Spleen (tissue), 11 donors: ENCODE measurements around the gene LMOD1. TPM values are rescaled to one million over a fixed set of nuclear protein-coding genes. Genes with fewer than 3 reads are reported as not detected.

Experiments used
- DNase-seq: peaks from one replicate; pipeline ENCODE4 v3.0.0-alpha.2; 2020
- H3K27ac ChIP-seq, 8 donors: fragments of 200-600 bp; sonication (generic) in 7 of 8; 1 replicate in 4 of 8; 2 replicates in 4 of 8; pipeline versions ENCODE4 v1.5.0 to v1.8.0; 2016 to 2021; ENCODE audit warnings: inconsistent platforms in 4 of 8, mild to moderate bottlenecking in 4 of 8, moderate library complexity in 1 of 8
- H3K27me3 ChIP-seq, 7 donors: fragments of 200-600 bp; sonication (generic) in 6 of 7; replicated peaks in 1 of 7; 1 replicate in 4 of 7; 2 replicates in 3 of 7; pipeline versions ENCODE4 v1.5.0 to v1.8.0; 2016 to 2021; ENCODE audit warnings: inconsistent platforms in 3 of 7, mild to moderate bottlenecking in 1 of 7
- H3K36me3 ChIP-seq, 6 donors: fragments of 200-600 bp; sonication (generic) in 5 of 6; 1 replicate in 4 of 6; 2 replicates in 2 of 6; pipeline versions ENCODE4 v1.5.0 to v1.8.0; 2016 to 2021; ENCODE audit warnings: inconsistent platforms in 2 of 6
- H3K4me1 ChIP-seq, 6 donors: fragments of 200-600 bp; sonication (generic) in 5 of 6; 1 replicate in 3 of 6; 2 replicates in 3 of 6; pipeline versions ENCODE4 v1.5.0 to v1.8.0; 2016 to 2021; ENCODE audit warnings: inconsistent platforms in 3 of 6
- H3K4me3 ChIP-seq, 8 donors: fragments of 200-600 bp; sonication (generic) in 7 of 8; 1 replicate in 4 of 8; 2 replicates in 4 of 8; pipeline versions ENCODE4 v1.5.0 to v1.8.0; 2016 to 2021; ENCODE audit warnings: inconsistent platforms in 4 of 8, mild to moderate bottlenecking in 4 of 8, moderate library complexity in 2 of 8
- H3K9me3 ChIP-seq, 8 donors: fragments of 200-600 bp; sonication (generic) in 7 of 8; 1 replicate in 4 of 8; 2 replicates in 4 of 8; pipeline versions ENCODE4 v1.5.0 to v1.8.0; 2016 to 2021; ENCODE audit warnings: inconsistent platforms in 4 of 8
- CTCF ChIP-seq, 11 experiments: fragments of 200-600 bp in 7 of 11; fragments of 450-650 bp in 4 of 11; sonication (generic) in 4 of 11; IDR thresholded peaks in 8 of 11; conservative IDR thresholded peaks in 3 of 11; 1 replicate in 7 of 11; 2 replicates in 4 of 11; pipeline versions ENCODE4 v1.4.0 to v1.8.0; 2016 to 2021; ENCODE audit warnings: antibody characterized with exemption in 11 of 11, inconsistent platforms in 4 of 11, mild to moderate bottlenecking in 1 of 11
- POLR2A ChIP-seq, 3 donors: fragments of 450-650 bp; IDR thresholded peaks; one replicate each; pipeline ENCODE4 v1.5.1; 2017; ENCODE audit warnings: antibody characterized with exemption in 3 of 3, mild to moderate bottlenecking in 1 of 3
- POLR2AphosphoS5 ChIP-seq, 3 donors: sonication (generic); formaldehyde crosslinking; IDR thresholded peaks; one replicate each; pipeline ENCODE4 v1.5.1; 2017; ENCODE audit warnings: antibody characterized with exemption in 3 of 3
- WGBS, 5 donors: extraction: QIAGEN DNeasy Blood & Tissue Kit in 3 of 5; methylation state at CpG; one replicate each; pipeline versions ENCODE4 v1.1.5 to v1.1.7; 2013 to 2018; 5-methylcytosine and 5-hydroxymethylcytosine counted together
- intact Hi-C: fragments of 100-400 bp; cut with DNase I; formaldehyde crosslinking; loops from one replicate; pipeline ENCODE4 v1.15.0; 2023; ENCODE audit warnings: low total_unique reads
- polyA plus RNA-seq, 3 donors: library from polyadenylated mRNA; stranded (reverse); fragments of 200-250 nt; gene quantifications; one replicate each; pipeline ENCODE4 v1.2.1, GENCODE V29; 2013
- total RNA-seq, 7 donors: library from RNA; depleted of rRNA in 3 of 7; stranded (reverse); fragments of >200 nt in 3 of 7; fragmentation: NEBNext Ultra II Directional in 4 of 7; extraction: Animal tissue kit (Norgen Biotek cat#: 25700) in 4 of 7; gene quantifications; one replicate each; pipeline versions ENCODE4 v1.1.0 to v1.2.1, GENCODE V29; 2016 to 2021
- donor health status: healthy with polysubstance abuse.
- donor health status: DM: no; HTN: no; CAD: no; lungs with moderate emphysema.
- donor health status: DM: no; HTN: no; CAD: no.
- donor health status: Bipolar disorder and iron deficiency.
- donor health status: healthy.
- donor health status: DM: no; HTN: no; CAD: no.
- donor health status: DM: yes; HTN: yes; CAD: no.

LMOD1 gene
- total and polyA plus RNA-seq, 10 donors, result 4.2 to 21.0 (median 11.2) TPM

GRCh38 chr1:201911826-201912571 lies 34.3 kb downstream of the LMOD1 start:
- WGBS, 5 donors, result 69 to 82% (median 81%) methylated on average over 4 of the region's 4 CpGs
- H3K36me3 ChIP-seq, result no peaks in the 10 kb centered on the region
- H3K4me3 ChIP-seq, result no peak overlapping the region
- H3K27ac ChIP-seq, result no peak overlapping the region
- TF ChIP-seq CTCF (IDR thresholded peaks at IDR 0.05 in 8 of 11, conservative IDR thresholded peaks at IDR 0.05 in 3 of 11) (no peak), POLR2A (IDR thresholded peaks at IDR 0.05) (no peak)
- no peak for DNase-seq
- intact Hi-C loops, result no loop called here
- peaks cover 0 to 9% (median 0%) of the 10 kb centered on the region in 6 donors for H3K4me1 ChIP-seq
- H3K27me3 ChIP-seq, result peaks cover 0 to 4% (median 0%) of the 10 kb centered on the region in 7 donors
- H3K9me3 ChIP-seq, result no peaks in the 10 kb centered on the region

GRCh38 chr1:201907621-201908020 lies 38.7 kb downstream of the LMOD1 start:
- no peaks in the 10 kb centered on the region for H3K9me3 ChIP-seq
- whole genome bisulfite sequencing, 5 donors, result 83 to 94% (median 89%) methylated on average over 6 of the region's 6 CpGs
- DNase-seq, result peak; percentile 17

GRCh38 chr1:201906336-201906735 lies 40.0 kb downstream of the LMOD1 start:
- DNase-seq, result no peak
- Histone ChIP-seq H3K27me3 (no peaks in the 10 kb centered on the region), H3K4me3 (no peak overlapping the region), H3K9me3 (no peaks in the 10 kb centered on the region), H3K27ac (peak overlapping the region in 6 of 8 donors; percentile 3 to 72 (median 64)), H3K4me1 (peaks cover 0 to 10% (median 2%) of the 10 kb centered on the region in 6 donors), H3K36me3 (no peaks in the 10 kb centered on the region)
- no peak for TF ChIP-seq CTCF (IDR thresholded peaks at IDR 0.05 in 8 of 11, conservative IDR thresholded peaks at IDR 0.05 in 3 of 11)
- no peak for TF ChIP-seq POLR2A (IDR thresholded peaks at IDR 0.05)
- TF ChIP-seq POLR2AphosphoS5 (IDR thresholded peaks at IDR 0.05), result no peak
- 81 to 97% (median 87%) methylated on average over 3 of the region's 3 CpGs for WGBS, 5 donors
- intact Hi-C loops, result loop anchor here (5.0 kb wide), 1 partner anchor 36 kb away; no protein-coding TSS in a partner anchor

More at GRCh38 chr1:201907621-201908020, 38.7 kb downstream of the LMOD1 start:
- Histone ChIP-seq H3K4me3 (no peak overlapping the region), H3K36me3 (no peaks in the 10 kb centered on the region), H3K27me3 (no peaks in the 10 kb centered on the region), H3K27ac (peak overlapping the region in 2 of 8 donors; percentile 59 to 69), H3K4me1 (peaks cover 0 to 10% (median 2%) of the 10 kb centered on the region in 6 donors)
- TF ChIP-seq POLR2A (IDR thresholded peaks at IDR 0.05) (no peak), CTCF (IDR thresholded peaks at IDR 0.05 in 8 of 11, conservative IDR thresholded peaks at IDR 0.05 in 3 of 11) (no peak), POLR2AphosphoS5 (IDR thresholded peaks at IDR 0.05) (no peak)
- intact Hi-C loops, result loop anchor here (5.0 kb wide), 1 partner anchor 35 kb away; no protein-coding TSS in a partner anchor

DNA sequence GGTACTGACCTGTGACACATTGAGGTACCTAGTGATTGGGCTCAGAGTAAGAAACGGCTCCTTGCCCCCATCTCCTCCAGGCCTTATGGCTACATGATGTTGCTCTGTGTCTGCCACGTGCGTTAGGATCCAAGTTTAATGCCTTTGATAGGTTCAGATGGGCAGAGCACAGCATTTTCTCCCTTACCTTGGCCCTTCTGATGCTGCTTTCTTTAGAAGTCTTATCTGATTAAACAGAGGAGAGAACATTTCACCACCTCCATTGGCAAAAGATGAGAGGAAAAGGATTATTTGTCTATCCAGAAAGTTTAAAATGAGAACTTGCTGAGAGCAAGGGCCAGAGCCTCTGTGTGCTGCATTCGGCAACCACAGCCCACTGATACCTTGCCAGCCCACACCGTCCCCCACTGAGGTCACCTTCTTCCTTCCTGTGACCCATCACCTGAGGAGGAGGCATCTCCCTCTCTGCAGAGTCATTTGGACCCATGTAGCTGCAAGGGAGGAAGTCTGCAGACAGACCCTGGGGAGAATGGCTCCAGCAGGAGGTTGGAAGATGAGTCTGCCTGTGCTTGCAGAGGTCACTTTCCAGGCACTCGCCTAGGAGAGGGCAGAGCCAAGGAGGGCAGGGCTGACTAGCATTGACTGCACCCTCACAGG lies 41.0 kb downstream of the LMOD1 start:
- no peak for TF ChIP-seq POLR2AphosphoS5 (IDR thresholded peaks at IDR 0.05)
- TF ChIP-seq CTCF (IDR thresholded peaks at IDR 0.05 in 8 of 11, conservative IDR thresholded peaks at IDR 0.05 in 3 of 11), result no peak
- no peak for TF ChIP-seq POLR2A (IDR thresholded peaks at IDR 0.05)
- Histone ChIP-seq H3K36me3 (no peaks in the 10 kb centered on the region), H3K27me3 (no peaks in the 10 kb centered on the region), H3K27ac (peak overlapping the region in 7 of 8 donors; percentile 12 to 72 (median 59)), H3K4me1 (peaks cover 0 to 10% (median 2%) of the 10 kb centered on the region in 6 donors), H3K4me3 (no peak overlapping the region), H3K9me3 (no peaks in the 10 kb centered on the region)
- DNase-seq, result no peak
- intact Hi-C loops, result loop anchor here (5.0 kb wide), 1 partner anchor 37 kb away; no protein-coding TSS in a partner anchor
- WGBS, 5 donors, result 47 to 82% (median 71%) methylated on average over 5 to 6 of the region's 6 CpGs
